GM03348 (cell line): ENCODE measurements around the gene EGFR.
A peak's percentile ranks its signal among the peaks of the same experiment; 100 is the strongest.

Experiments used
- DNase-seq: peaks from one replicate; pipeline ENCODE4 v3.0.0; 2012; ENCODE audit warnings: low spot score

Gene EGFR

GRCh38 chr7:55063061-55063460 is 44.2 kb downstream of the EGFR start:
- DNase-seq = no peak

DNA sequence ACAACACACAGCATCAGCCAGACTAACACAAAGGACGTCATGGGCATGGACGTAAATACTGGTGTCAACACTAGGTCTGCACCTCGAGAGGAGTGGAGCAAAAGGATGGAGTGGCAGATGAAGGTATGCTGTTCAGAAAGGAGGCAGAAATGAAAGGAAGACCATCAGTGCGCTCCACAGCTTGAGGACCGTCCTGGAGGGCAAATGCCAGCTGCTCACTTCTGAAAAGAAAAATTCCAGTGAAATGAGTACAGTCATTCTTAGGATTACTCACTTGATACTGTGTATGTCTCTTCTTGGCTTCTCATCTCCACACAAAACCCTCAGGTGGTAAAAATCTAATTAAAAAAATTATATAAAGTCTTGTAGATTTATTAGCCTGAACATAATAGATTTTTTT is 44.8 kb downstream of the EGFR start:
- DNase-seq = no peak

GRCh38 chr7:55065079-55065478 is 46.3 kb downstream of the EGFR start:
- DNase-seq = peak; percentile 82

DNA sequence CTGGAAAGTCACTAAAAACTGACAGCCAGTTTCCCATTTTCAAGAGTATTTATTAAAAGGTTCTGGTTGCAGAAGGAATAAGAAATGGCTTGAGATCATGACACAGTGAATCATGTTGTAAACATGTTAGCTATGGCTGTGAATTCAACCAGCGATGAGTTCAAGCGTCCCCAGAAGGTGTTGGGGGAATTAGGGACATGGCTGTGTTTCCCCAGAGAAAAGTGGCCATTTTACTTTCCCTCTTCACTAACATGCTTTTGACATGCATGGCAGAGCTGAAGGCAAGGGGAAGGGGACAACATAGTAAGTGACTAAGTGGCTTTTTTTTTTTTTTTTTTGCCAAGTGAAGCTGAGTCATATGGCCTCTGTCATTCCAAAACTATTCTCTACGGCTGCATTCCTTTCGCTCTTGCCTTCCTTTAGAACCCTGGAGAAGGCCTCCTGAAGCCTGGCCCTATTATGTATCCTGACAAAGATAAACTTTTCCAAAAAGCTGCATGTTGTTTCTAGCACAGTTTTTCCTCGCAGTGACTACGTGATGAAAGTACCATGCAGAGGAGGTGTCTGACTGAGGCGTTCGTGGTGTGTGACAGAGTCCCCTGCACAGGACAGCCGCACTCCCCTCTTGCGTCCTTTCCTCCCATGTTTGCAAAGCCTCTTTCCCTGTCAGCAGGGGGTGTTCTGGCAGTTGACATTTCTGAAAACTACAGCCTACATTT is 46.9 kb downstream of the EGFR start:
- DNase-seq = peak; percentile 71

GRCh38 chr7:55066524-55066923 is 47.7 kb downstream of the EGFR start:
- DNase-seq = peak; percentile 57

DNA sequence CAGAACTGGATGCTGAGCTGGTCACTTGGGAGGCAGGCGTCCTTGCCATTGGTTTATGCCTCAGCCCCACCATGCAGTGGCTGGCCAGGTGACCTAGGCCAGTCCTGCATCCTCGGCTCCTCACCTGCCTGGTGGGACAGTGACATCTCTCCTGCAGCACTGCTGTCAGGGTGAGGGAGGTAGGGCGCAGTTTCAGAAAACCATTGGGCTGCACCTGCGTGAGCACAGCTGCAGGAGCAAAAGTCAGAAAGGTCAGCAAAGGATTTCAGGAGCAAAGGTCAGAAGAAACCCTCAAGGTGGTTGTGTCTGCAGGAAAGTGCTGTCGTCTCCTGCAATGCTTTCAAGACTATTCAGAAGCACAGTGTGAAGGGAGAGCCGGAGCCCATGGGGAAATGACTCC is 48.1 kb downstream of the EGFR start:
- DNase-seq = no peak

DNA sequence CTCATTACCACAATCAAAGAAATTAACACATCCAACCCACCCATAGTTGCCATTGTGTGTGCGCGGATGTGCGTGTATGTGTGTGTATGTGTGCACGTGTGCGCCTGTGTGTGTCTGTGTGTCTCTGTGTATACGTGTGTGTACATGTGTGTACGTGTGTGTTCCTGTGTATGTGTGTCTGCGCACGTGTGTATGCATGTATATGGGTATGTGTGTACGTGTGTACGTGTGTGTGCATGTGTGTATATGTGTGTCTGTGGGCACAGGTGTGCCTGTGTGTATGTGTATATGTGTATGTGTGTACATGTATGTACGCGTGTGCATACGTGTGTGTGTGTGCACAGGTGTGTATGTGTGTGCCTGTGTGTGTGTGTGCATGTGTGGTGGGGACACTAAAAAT is 48.9 kb downstream of the EGFR start:
- no peak for DNase-seq

DNA sequence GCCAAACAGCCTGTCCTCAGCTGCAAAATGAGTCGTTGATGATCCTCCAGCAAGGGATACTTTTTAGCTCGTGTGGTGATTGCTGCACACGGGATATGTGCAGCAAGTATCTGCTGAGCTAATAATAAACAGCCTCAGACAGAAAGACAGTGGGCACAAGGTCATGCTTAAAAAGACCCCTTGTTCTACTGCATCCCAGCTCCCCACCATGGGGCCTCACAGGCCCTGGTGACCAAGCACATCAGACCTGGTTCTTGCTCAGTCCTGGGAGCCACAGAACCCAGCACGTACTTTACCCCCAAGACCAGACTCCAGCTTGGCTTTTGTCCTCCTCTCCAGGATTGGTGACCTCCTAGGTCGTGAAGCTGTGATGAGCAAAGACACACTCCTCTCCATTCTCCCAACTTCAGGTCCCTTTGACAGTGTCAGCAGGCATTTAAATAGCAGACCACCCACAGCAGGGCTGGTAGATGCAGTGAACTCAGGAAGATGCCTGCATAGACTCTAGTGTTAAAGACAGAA is 50.5 kb downstream of the EGFR start:
- no peak for DNase-seq

GRCh38 chr7:55070271-55070743 is 51.5 kb downstream of the EGFR start:
- no peak for DNase-seq

- DNase-seq = no peak
These were observed 52.0 kb downstream of the EGFR start for GRCh38 chr7:55070854-55071253.

GRCh38 chr7:55071411-55072175 is 52.8 kb downstream of the EGFR start:
- peak; percentile 45 for DNase-seq

GRCh38 chr7:55072251-55072650 is 53.4 kb downstream of the EGFR start:
- DNase-seq = no peak

DNA sequence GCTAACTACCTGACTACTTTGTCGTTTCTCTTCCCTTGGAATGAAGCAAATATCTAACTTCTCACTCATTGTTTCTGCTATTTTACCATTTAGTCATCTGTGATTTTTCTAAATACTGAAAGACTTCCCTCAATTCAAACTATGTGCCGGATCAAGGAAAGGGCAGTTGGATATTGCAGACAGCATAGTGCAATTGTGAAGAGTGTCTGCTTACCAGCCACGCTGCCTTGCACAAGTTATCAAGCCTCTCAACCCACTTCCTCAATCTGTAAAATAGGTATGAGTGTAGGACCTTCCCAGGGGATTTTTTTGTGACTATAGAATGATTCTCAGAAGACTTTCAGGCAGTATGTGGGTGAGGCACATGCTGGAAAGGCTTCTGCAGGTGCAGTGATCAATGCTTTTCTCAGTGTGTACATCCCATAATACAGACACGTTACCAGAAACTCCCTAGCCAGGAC is 54.3 kb downstream of the EGFR start:
- no peak for DNase-seq

- peak; percentile 70 for DNase-seq
These were observed 55.2 kb downstream of the EGFR start for GRCh38 chr7:55073976-55074528.

DNA sequence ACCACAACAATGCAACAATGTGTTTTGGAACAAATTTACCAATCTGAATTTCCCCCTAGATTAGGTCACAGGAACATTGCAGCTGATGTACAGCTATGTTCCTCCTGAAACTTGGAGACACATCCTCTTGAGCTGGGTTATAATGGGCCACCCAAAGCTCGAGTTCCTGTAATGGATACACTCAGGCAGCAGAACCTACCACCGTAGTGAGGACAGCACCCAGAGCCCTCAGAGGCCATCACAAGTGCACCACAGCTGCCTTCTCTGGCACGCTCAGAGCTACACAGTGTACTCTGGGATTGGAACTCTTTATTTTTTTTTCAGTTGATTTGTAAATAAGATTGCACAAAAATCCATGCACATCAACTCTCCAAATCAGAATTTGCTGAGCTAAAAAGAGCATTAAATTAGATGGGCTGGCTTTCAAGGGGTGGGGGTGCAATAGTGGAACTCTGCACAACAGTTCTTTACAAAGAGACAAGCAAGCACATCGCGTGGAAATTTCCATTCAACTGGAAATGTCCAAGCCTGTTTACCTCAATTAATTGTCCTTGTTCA is 56.7 kb downstream of the EGFR start:
- no peak for DNase-seq

GRCh38 chr7:55077561-55078410 is 59.0 kb downstream of the EGFR start:
- DNase-seq = no peak

DNA sequence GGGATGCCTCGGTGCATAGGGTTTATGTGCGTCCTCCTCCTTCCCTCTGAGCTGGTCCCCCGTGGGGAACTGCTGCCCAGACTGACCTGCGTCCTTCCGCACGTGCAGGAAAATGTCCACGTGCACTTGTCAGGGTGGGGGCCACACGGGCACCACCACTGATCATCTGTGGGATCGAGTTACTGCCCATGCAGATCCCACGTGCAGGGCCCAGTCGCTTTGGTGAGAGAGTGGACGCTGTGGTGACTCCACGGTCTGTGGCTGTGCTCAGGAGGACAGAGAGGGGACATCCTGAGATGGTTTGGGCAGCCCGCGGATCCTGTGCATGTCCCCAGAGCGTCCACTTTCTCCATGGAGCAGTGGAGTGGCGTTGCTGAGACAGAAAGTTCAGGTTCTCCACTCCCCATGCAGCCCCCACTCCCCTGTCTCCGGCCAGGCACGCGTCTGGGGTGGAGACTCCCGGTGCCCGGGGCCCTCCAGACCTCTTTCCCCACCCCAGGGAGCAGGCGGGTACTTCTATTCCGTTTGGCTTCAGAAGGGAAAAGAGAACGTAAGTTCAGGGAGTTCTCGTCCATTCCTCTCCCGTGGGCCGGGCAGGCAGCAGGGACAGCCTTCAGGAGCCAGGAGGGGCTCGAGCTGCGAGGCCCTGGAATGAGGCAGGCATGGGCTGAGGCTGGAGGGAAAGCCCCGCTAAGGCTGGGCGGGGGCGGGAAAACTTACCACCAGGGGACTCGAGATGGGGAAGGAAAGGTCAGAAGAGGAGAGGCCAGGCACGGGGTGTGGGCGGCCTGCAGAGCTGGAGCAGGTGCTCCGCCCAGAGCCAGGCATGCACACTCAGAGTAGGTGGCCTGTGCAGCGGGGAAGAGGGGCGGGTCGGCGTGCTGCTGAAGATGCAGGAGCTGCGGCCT is 59.9 kb downstream of the EGFR start:
- DNase-seq = no peak

- no peak for DNase-seq
These were observed 61.3 kb downstream of the EGFR start for GRCh38 chr7:55080000-55080623.

GRCh38 chr7:55081068-55081467 is 62.3 kb downstream of the EGFR start:
- DNase-seq = no peak
